Mesothelial cell of epicardium (in vitro differentiated cells): ENCODE data around the gene NEU4. TPM values are rescaled to one million over a fixed set of nuclear protein-coding genes. Genes with fewer than 3 reads are reported as not detected.

Experiments used
- DNase-seq, 2 experiments: peaks; one replicate each; pipeline ENCODE4 v3.0.0; 2021; ENCODE audit warnings: low spot score in 2 of 2; ENCODE audit not compliant: unreplicated experiment in 2 of 2
- H3K27ac Mint-ChIP-seq: 2 replicates; pipeline ENCODE4 v1.8.0; 2021; ENCODE audit warnings: mixed read lengths
- H3K27me3 Mint-ChIP-seq: 2 replicates; pipeline ENCODE4 v1.8.0; 2021; ENCODE audit warnings: low read depth, mixed read lengths
- H3K36me3 Mint-ChIP-seq: 2 replicates; pipeline ENCODE4 v1.8.0; 2021; ENCODE audit warnings: mixed read lengths
- H3K4me1 Mint-ChIP-seq: 2 replicates; pipeline ENCODE4 v1.8.0; 2021; ENCODE audit warnings: mixed read lengths
- H3K4me3 Mint-ChIP-seq: 2 replicates; pipeline ENCODE4 v1.8.0; 2021; ENCODE audit warnings: mild to moderate bottlenecking, moderate library complexity, mixed read lengths
- H3K9me3 Mint-ChIP-seq: 2 replicates; pipeline ENCODE4 v1.8.0; 2021; ENCODE audit warnings: mixed read lengths
- CTCF ChIP-seq: fragments of 200-600 bp; sonication (generic); IDR thresholded peaks from one replicate; pipeline ENCODE4 v1.5.0; 2021; ENCODE audit warnings: antibody characterized with exemption; ENCODE audit not compliant: unreplicated experiment
- total RNA-seq: library from RNA; stranded (reverse); gene quantifications from 3 replicates; pipeline ENCODE4 v1.2.1, GENCODE V29; 2021

NEU4 gene
- total RNA-seq, 1 donor from 2014 or later, result 0.87 TPM

GRCh38 chr2:241763551-241764274 is 45.3 kb upstream of the NEU4 start:
- TF ChIP-seq CTCF, result no peak
- peaks cover 21% of the 10 kb centered on the region for H3K36me3 Mint-ChIP-seq
- no peak overlapping the region for H3K4me3 Mint-ChIP-seq
- H3K4me1 Mint-ChIP-seq, result peaks cover 32% of the 10 kb centered on the region
- H3K27me3 Mint-ChIP-seq, result no peaks in the 10 kb centered on the region
- H3K27ac Mint-ChIP-seq, result peak overlapping the region; percentile 90
- DNase-seq, result no peak
- H3K9me3 Mint-ChIP-seq, result peaks cover 4% of the 10 kb centered on the region

GRCh38 chr2:241764275-241765241 is 44.4 kb upstream of the NEU4 start:
- Mint-ChIP-seq H3K27me3 (no peaks in the 10 kb centered on the region), H3K9me3 (peaks cover 4% of the 10 kb centered on the region), H3K27ac (peak overlapping the region; percentile 90), H3K36me3 (peaks cover 14% of the 10 kb centered on the region), H3K4me1 (peaks cover 24% of the 10 kb centered on the region), H3K4me3 (no peak overlapping the region)
- no peak for DNase-seq
- TF ChIP-seq CTCF, result no peak

DNA sequence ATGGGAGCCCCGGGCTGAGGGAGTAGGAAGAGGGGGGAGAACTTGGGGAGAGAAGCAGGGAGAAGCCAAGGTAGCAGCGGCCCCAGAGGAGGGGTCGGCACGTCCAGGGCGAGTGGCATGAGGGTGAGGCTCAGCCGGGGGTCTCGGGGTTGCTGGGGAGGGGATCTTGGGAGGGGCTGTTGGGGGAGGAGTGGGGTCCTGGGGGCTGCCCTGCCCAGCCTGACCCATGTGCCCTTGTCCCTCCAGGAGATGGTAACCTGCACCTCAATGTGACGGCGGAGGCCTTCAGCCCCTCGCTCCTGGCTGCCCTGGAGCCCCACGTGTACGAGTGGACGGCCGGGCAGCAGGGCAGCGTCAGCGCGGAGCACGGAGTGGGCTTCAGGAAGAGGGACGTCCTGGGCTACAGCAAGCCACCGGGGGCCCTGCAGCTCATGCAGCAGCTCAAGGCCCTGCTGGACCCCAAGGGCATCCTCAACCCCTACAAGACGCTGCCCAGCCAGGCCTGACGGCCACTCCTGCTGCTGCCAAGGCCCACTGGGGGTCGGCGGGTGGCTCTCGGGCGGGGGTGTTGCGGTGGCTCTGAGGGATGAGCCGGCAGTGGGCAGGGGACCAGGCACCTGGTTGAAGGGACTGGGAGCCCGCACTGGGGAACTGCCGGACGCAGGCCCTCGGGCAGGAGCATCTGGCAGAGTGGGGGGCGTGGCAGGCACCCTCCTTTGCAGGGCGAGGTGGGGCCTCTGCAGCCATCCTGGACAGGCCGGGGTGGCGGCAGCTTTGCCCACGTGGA is 41.3 kb upstream of the NEU4 start:
- H3K27ac Mint-ChIP-seq, result no peak overlapping the region
- no peak overlapping the region for H3K4me3 Mint-ChIP-seq
- no peak for TF ChIP-seq CTCF
- peaks cover 34% of the 10 kb centered on the region for H3K4me1 Mint-ChIP-seq
- DNase-seq, result peak in 1 of 2 experiments; percentile 36
- H3K36me3 Mint-ChIP-seq, result peaks cover 2% of the 10 kb centered on the region
- H3K9me3 Mint-ChIP-seq, result no peaks in the 10 kb centered on the region
- H3K27me3 Mint-ChIP-seq, result no peaks in the 10 kb centered on the region

DNA sequence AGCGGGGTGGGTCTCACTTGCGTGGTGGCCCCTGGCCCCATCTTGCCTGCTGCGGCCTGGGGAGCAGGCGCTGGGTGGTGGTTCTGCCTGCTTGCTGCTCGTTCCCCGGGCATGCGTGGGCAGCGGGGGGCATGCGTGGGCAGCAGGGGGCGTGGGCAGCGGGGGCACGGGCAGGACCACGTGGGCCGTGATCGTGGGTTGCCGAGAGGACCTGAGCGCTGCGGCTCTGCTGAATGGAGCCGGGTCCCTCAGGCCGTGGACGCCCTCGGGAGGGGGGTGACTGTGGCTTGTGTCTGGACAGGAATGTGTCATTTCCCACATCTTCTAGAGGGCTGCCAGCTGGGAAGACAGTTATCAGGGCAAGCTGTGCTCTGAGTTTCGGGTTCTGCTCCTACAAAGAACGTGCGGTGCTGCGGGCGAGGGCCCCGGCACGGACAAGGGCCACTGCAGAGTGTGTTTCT is 40.7 kb upstream of the NEU4 start:
- peaks cover 32% of the 10 kb centered on the region for H3K4me1 Mint-ChIP-seq
- no peaks in the 10 kb centered on the region for H3K27me3 Mint-ChIP-seq
- no peak overlapping the region for H3K27ac Mint-ChIP-seq
- H3K4me3 Mint-ChIP-seq, result no peak overlapping the region
- DNase-seq, result no peak
- no peak for TF ChIP-seq CTCF
- no peaks in the 10 kb centered on the region for H3K36me3 Mint-ChIP-seq
- H3K9me3 Mint-ChIP-seq, result no peaks in the 10 kb centered on the region

DNA sequence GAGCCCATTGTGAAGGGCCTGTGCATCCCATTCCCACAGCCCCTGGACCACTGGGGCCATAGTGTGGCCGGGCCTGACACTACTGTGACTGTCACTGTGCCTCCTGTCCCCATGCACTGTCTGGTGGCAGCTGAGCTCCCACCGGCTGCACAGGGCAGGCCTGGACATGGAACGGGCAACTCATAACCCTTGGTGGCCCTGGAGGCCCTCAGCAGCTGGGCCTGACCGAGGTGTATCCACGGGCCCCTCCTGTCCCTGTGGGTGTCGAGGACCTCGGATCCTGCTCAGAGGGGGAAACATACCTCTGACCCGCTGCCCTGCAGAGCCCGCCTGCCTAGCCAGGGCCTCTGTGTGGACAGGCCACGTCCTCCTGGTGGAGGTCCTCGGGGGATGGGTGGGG is 40.1 kb upstream of the NEU4 start:
- no peaks in the 10 kb centered on the region for H3K36me3 Mint-ChIP-seq
- H3K27ac Mint-ChIP-seq, result no peak overlapping the region
- no peak for TF ChIP-seq CTCF
- H3K4me3 Mint-ChIP-seq, result no peak overlapping the region
- no peaks in the 10 kb centered on the region for H3K27me3 Mint-ChIP-seq
- no peak for DNase-seq
- H3K9me3 Mint-ChIP-seq, result no peaks in the 10 kb centered on the region
- H3K4me1 Mint-ChIP-seq, result peaks cover 26% of the 10 kb centered on the region
